Stimulated activated CD8-positive, alpha-beta memory T cell treated with anti-CD3 and anti-CD28 coated beads, Interleukin-15, amount 100 ng/mL, for 48 hours (primary cell): ENCODE measurements around the gene ULK4.

ENCODE experiments used
- DNase-seq, 2 donors: peaks; one replicate each; pipeline ENCODE4 v3.0.0-alpha.2; 2020; ENCODE audit warnings: low read depth in 2 of 2

The ULK4 gene

GRCh38 chr3:41265823-41266273 is 696.1 kb downstream of the ULK4 start:
- DNase-seq, result no peak

- no peak for DNase-seq
Measured at GRCh38 chr3:41265011-41265545, 696.8 kb downstream of the ULK4 start.

- no peak for DNase-seq
Measured at GRCh38 chr3:41260063-41260450, 701.8 kb downstream of the ULK4 start.

- no peak for DNase-seq
Measured at GRCh38 chr3:41259449-41260062, 702.3 kb downstream of the ULK4 start.

GRCh38 chr3:41258239-41258800 is 703.6 kb downstream of the ULK4 start:
- no peak for DNase-seq

- no peak for DNase-seq
Measured at GRCh38 chr3:41251593-41251992, 710.3 kb downstream of the ULK4 start.

GRCh38 chr3:41250825-41251224 is 711.1 kb downstream of the ULK4 start:
- no peak for DNase-seq

GRCh38 chr3:41249318-41249717 is 712.6 kb downstream of the ULK4 start:
- DNase-seq, result no peak

- DNase-seq, result no peak
Measured at GRCh38 chr3:41248525-41248924, 713.4 kb downstream of the ULK4 start.

GRCh38 chr3:41247055-41248004 is 714.6 kb downstream of the ULK4 start:
- DNase-seq, result no peak

- no peak for DNase-seq
Measured at GRCh38 chr3:41244620-41245336, 717.1 kb downstream of the ULK4 start.

GRCh38 chr3:41243183-41243582 is 718.7 kb downstream of the ULK4 start:
- DNase-seq, result no peak

GRCh38 chr3:41241800-41242571 is 719.9 kb downstream of the ULK4 start:
- DNase-seq, result no peak

GRCh38 chr3:41241161-41241560 is 720.7 kb downstream of the ULK4 start:
- no peak for DNase-seq

GRCh38 chr3:41239587-41239986 is 722.3 kb downstream of the ULK4 start:
- DNase-seq, result no peak

- DNase-seq, result no peak
Measured at GRCh38 chr3:41237907-41238306, 724.0 kb downstream of the ULK4 start.

GRCh38 chr3:41236228-41236627 is 725.7 kb downstream of the ULK4 start:
- no peak for DNase-seq

- DNase-seq, result no peak
Measured at GRCh38 chr3:41234823-41235721, 726.8 kb downstream of the ULK4 start.

- DNase-seq, result no peak
Measured at GRCh38 chr3:41224120-41224806, 737.6 kb downstream of the ULK4 start.
